ENCODE data around the gene OR56A3.

DNA sequence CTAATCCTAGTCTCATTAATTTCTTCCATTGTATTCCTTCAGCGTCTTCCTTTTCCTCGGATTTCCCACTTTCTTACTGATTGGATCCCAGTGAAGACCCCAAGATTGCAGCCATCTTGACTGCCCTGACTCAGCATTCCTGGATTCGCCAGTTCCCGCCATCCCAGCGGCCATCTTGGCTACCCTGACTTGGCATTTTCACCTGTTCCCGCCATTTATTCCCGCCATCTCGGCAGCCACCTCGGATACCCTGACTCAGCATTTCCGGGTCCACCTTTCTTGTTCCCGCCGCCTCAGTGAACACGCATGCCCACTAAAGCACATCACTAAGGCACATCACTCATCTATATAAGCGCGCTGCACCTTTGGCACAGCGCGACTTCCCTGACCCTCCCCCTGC is 13.8 kb upstream of the OR56A3 start:
- TF ChIP-seq CTCF (IDR thresholded peaks at IDR 0.05) (no peak), POLR2A (IDR thresholded peaks at IDR 0.05) (no peak), POLR2AphosphoS5 (IDR thresholded peaks at IDR 0.05) (no peak)
